NCI-H2029 (cell line): ENCODE results near the gene OSCAR.

Experiments
- DNase-seq: peaks from one replicate; lab custom pipeline; 2025; lab: John Stamatoyannopoulos, UW

The OSCAR gene

GRCh38 chr19:54100561-54100960 is at the start of gene OSCAR:
Gene OSCAR, minus strand, starts transcription at chr19:54100803. Its CDS starts 11 bp downstream, at chr19:54100792.
- DNase-seq: no peak

DNA sequence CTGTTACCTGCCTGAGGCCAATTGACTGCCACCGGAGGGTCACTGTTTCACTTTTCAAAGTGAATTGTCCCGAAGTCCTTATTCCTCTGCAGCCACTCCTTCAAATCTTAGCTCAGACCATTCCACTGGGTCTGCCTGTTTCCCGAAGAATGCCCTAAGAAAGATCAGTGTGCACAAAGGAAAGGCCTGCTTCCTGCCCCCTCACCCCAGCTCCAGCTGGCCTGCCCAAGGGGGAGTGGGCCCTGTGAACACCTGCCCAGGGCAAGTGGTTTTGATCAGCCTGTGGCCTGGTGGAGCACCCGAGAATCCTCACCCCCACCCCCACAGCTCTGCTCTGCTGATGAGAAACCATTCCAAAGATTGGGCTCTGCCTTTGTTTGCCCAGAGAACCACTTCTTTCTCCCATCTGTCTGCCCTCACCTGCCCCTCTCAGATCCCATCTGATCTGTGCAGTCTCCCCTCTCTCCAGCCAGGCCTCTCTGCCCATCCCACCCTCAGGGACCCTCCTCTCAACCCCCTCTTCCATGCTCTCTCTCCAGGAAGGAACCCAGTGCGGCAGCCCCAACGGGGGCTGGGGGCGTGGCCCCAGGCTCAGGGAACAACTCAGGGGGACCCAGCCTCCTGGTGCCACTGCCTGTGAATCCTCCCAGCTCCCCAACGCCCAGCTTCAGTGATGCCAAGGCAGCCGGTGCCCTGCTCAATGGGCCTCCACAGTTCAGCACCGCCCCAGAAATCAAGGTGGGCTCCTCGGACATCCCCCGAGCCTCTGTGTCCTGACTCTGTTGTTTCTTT is 48.6 kb upstream of the OSCAR start:
- DNase-seq: no peak

DNA sequence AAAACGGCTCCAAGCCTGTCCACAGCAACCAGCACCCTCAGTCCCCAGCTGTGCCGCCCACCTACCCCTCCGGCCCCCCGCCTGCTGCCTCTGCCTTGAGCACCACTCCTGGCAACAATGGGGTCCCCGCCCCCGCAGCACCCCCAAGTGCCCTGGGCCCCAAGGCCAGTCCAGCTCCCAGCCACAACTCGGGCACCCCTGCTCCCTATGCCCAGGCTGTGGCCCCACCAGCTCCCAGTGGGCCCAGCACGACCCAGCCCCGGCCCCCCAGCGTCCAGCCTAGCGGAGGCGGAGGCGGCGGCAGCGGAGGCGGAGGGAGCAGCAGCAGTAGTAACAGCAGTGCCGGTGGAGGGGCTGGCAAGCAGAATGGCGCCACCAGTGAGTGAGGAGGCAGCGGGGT is 47.6 kb upstream of the OSCAR start:
- DNase-seq: no peak

- DNase-seq: no peak
Measured at GRCh38 chr19:54147676-54148075, 47.1 kb upstream of the OSCAR start.

GRCh38 chr19:54145541-54146158 is 45.0 kb upstream of the OSCAR start:
- no peak for DNase-seq

- no peak for DNase-seq
Measured at GRCh38 chr19:54142166-54142780, 41.7 kb upstream of the OSCAR start.

DNA sequence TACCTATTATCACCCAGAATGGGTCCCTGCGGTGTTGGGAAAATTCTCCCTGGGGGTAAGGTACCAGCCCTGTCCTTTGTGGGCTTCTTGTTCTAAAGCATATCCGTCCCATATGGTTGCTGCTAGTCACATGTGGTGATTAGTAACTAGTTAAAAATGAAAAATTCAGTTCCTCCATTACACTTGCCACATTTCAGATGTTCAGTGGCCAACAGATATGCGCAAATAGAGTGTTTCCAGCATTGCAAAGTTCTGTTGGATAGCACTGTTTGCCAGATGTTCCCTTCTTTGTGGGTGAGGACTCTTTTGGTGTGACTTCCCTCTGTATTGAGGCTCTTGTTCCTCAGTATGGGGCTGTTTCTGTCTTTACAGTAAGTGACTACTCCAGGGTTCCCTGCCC is 40.8 kb upstream of the OSCAR start:
- DNase-seq: no peak

- DNase-seq: no peak
Measured at GRCh38 chr19:54138489-54139256, 38.1 kb upstream of the OSCAR start.

DNA sequence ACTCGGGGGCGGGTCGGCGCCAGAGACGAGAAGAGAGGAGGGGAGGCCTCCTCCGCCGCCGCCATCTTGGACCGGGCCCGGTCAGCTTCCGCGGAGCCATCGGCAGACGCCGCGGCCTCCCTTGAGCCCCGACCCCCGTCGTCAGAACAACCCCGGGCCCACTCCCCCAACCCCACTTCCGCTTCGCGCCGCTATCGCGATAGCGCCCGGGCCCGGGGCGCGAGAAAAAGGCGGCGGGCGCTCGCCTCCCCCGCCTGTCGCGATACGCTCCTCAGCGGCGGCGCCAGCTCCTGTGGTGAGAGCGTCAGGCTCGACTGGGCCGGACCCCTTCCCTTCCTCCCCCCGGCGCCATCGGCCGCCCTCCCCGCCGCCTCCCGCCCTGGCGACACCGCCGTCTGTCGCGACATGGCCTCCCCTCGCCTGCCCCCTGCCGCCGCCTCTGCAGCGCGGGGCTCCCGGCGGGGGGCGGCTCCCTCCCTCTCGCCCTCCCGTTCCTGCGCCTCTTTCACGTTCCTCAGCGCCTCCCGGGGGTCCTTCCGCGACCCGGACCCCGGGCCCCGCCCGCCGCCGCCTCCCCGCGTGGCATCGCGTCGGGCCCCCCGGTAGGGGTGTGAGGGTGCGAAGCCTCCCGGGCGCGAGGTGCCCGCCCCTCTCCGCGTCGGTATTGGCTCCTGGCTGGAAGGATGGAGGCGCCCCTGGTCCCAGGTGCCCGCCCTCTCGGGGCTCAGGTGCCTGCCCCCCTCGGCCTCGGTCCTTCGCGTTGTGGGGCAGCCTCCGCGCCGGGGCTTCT is 37.3 kb upstream of the OSCAR start, which contains the start of gene CNOT3:
TSS of gene CNOT3 (plus strand) at position 64 of the 790 bp plus-strand sequence. CDS start 5,217 bp downstream, outside the sequence.
- DNase-seq: no peak

- DNase-seq: peak; percentile 100
Measured at GRCh38 chr19:54136864-54137698, 36.5 kb upstream of the OSCAR start.

- DNase-seq: no peak
Measured at GRCh38 chr19:54136086-54136863, 35.7 kb upstream of the OSCAR start.

DNA sequence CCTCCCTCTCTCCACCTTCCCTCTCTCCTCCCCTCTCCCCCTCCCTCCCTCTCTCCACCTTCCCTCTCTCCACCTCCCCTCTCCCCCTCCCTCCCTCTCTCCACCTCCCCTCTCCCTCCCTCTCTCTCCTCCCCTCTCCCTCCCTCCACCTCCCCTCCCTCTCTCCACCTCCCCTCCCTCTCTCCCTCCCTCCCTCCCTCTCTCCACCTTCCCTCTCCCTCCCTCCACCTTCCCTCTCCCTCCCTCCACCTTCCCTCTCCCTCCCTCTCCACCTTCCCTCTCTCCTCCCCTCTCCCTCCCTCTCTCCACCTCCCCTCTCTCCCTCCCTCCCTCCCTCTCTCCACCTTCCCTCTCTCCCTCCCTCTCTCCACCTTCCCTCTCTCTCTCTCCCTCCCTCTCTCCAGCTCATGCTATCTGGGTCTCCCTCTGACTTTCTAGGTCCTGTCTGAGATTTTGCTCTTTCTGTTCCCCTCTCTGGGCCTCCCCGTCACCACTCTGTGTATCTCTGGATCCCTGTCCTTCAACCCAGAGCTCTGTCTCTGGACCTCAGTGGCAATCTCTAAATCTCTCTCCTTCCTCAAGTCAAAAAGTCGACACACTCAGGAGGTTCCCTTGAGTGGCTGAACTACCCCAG is 33.5 kb upstream of the OSCAR start:
- DNase-seq: no peak

DNA sequence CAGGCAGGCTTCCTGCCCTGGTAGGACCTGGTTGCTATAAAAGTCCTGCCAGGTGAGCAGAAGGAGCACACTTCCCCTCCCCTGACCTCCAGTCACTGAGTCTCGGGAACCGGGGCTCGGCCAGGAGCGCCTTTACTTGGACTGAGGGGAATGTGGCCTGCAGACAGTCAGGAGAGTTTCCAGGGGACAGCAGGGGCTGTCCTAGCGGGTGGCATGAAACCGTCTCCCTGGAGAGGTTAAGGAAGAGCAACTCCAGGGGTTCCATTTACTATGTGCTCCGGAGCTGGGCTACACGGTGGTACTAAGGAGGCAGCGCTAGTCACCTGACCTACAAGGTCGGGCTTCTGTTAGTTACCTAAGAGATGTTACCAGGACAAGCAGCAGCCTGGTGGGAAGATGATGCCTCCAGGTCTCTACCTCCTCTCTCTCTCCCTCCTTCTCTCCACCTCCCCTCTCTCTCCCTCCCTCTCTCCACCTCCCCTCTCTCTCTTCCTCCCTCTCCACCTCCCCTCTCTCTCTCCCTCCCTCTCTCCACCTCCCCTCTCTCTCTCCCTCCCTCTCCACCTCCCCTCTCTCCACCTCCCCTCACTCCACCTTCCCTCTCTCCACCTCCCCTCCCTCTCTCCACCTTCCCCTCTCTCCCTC is 32.8 kb upstream of the OSCAR start:
- peak; percentile 30 for DNase-seq

DNA sequence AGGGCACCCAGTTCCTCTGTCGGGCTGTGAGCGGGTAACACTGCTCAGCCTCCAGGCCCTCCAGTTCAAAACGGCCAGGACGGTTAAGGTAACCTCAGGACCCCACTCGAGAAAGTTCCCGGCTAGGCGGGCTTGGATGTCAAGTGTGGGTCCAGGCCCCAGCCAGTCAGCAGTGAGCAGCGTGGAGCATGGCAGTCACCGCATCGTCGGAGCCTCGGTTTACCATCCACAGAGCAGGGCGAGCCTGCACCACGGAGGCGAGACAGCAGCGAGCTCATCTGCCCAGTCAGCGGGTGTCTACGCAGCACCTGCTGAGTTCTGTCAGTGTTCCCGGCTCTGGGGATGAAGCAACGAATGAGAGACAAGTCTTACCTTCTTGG is 29.0 kb upstream of the OSCAR start:
- no peak for DNase-seq

GRCh38 chr19:54128796-54129616 is 28.4 kb upstream of the OSCAR start:
- DNase-seq: no peak

- no peak for DNase-seq
Measured at GRCh38 chr19:54128441-54128725, 27.8 kb upstream of the OSCAR start.

DNA sequence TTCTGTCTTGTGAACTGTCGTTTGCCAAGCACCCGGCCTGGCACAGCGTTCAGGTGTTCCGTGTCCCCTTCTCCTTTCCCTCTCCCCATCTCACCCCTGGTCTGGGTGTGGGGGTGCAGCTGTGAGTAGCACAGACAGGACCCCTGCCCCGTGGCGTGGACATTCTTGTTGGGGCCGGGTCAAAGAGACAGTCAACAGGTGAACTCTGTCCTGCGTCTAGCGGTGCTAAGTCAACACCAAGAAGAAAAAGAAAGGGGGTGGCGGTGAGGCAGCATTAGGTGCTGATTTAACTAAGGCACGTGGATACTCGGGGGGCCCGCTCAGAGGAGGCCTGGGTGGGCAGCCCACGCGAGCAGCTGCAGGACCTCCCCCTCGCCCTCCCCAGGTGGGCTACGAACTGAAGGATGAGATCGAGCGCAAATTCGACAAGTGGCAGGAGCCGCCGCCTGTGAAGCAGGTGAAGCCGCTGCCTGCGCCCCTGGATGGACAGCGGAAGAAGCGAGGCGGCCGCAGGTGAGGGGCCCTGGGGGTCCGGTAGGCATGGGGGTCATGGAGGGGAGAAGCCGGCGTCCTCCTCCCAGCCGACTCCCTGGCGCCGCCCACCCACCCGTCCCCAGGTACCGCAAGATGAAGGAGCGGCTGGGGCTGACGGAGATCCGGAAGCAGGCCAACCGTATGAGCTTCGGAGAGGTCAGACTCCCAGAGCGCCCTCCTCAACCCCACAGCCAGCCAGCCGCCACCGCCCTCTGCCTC is 27.3 kb upstream of the OSCAR start:
- no peak for DNase-seq
